ENCODE results near the gene SYNGR4. TPM values are rescaled to one million over a fixed set of nuclear protein-coding genes. Genes with fewer than 3 reads are reported as not detected.

The SYNGR4 gene
- total RNA-seq, 4 donors from 2014 or later: not detected

DNA sequence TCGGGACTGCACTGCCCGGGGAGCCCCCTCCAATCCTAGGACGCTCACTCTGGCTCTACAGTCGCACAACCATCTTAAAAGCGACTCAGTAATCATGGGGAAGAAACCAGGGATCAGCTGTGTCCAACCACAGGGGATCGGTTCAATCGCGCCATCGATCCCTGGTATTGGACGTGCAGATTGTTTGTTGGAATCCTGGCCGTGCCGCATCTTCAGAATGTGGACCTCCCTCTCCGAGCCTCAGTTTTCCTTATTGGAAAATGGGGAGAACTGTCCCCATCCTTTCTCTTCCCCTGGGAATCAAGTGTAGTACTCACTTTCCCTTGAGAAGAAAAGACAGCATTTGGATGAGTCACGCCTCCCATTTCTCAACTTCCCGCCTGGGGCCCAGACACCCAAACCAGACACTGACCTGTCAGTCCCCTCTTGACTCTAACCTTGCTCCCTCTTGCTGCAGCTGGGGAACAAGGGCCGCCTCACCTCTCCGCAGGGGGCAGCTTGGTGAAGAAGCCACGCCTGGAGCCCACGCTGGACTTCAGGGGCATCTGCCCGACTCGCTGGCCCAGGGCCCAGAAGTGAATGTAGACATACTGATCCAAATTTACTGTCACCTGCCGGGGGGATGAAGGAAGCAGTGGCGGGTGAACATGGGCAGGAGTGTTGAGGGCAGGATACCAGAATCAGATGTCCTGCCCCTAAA, 21.2 kb upstream of the SYNGR4 start:
- Histone ChIP-seq H3K36me3 (peaks cover 0 to 40% (median 0%) of the 10 kb centered on the region in 3 donors), H3K9me3 (no peaks in the 10 kb centered on the region), H3K27me3 (no peaks in the 10 kb centered on the region), H3K4me1 (no peaks in the 10 kb centered on the region), H3K27ac (no peak overlapping the region), H3K4me3 (no peak overlapping the region)
- 90 to 94% methylated on average over 21 to 23 of the region's 23 CpGs for WGBS, 2 donors
- TF ChIP-seq, protein P1, sequence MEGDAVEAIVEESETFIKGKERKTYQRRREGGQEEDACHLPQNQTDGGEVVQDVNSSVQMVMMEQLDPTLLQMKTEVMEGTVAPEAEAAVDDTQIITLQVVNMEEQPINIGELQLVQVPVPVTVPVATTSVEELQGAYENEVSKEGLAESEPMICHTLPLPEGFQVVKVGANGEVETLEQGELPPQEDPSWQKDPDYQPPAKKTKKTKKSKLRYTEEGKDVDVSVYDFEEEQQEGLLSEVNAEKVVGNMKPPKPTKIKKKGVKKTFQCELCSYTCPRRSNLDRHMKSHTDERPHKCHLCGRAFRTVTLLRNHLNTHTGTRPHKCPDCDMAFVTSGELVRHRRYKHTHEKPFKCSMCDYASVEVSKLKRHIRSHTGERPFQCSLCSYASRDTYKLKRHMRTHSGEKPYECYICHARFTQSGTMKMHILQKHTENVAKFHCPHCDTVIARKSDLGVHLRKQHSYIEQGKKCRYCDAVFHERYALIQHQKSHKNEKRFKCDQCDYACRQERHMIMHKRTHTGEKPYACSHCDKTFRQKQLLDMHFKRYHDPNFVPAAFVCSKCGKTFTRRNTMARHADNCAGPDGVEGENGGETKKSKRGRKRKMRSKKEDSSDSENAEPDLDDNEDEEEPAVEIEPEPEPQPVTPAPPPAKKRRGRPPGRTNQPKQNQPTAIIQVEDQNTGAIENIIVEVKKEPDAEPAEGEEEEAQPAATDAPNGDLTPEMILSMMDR (IDR thresholded peaks at IDR 0.05): no peak
- no peak for TF ChIP-seq EP300 (IDR thresholded peaks at IDR 0.05)
- TF ChIP-seq POLR2A (IDR thresholded peaks at IDR 0.05): no peak
- DNase-seq (ENCODE audit: low spot score in 2 of 2): no peak

DNA sequence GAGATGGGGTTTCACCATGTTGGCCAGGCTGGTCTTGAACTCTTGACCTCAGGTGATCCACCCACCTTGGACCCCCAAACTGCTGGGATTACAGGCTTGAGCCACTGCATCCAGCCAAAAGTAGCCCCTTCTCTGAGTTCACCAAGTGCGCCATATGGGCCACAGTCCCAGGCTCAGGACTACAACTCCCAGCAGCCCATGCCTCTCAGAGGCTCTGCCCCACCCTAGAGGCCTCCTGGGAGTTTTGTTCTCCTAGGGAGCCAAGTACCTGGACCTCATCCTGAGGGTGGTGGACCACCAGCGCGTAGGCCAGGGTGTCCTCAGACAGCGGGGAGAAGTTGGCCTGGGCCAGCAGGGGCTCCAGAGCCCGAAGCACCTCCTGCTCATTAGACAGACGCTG, 19.3 kb upstream of the SYNGR4 start:
- TF ChIP-seq, protein P1 (IDR thresholded peaks at IDR 0.05): no peak
- no peak for TF ChIP-seq POLR2A (IDR thresholded peaks at IDR 0.05)
- TF ChIP-seq EP300 (IDR thresholded peaks at IDR 0.05): no peak
- H3K9me3 ChIP-seq: no peaks in the 10 kb centered on the region
- 82 to 97% methylated on average over 6 of the region's 6 CpGs for WGBS, 2 donors
- H3K4me3 ChIP-seq: no peak overlapping the region
- H3K36me3 ChIP-seq: peaks cover 0 to 24% (median 0%) of the 10 kb centered on the region in 3 donors
- no peaks in the 10 kb centered on the region for H3K27me3 ChIP-seq
- H3K4me1 ChIP-seq: no peaks in the 10 kb centered on the region
- no peak for DNase-seq (ENCODE audit: low spot score in 2 of 2)
- no peak overlapping the region for H3K27ac ChIP-seq

DNA sequence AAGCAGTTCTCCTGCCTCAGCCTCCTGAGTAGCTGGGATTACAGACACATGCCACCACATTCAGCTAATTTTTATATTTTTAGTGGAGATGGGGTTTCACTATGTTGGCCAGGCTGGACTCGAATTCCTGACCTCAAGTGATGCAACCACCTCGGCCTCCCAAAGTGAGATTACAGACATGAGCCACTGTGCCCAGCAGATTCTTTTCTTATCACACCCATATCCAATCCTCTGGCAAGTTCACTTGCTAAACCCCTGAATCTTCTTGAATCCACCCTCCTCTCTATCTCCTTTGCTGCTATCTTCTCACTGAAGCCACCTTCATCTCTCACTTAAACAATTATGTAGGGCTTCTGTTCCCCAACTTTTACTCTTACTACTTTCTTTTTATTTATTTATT, 18.0 kb upstream of the SYNGR4 start:
- Histone ChIP-seq H3K9me3 (no peaks in the 10 kb centered on the region), H3K27me3 (no peaks in the 10 kb centered on the region), H3K27ac (no peak overlapping the region), H3K4me3 (no peak overlapping the region), H3K36me3 (peaks cover 0 to 24% (median 0%) of the 10 kb centered on the region in 3 donors), H3K4me1 (no peaks in the 10 kb centered on the region)
- WGBS, 2 donors: 84 to 93% methylated on average over 2 of the region's 2 CpGs
- DNase-seq (ENCODE audit: low spot score in 2 of 2): no peak
- TF ChIP-seq EP300 (IDR thresholded peaks at IDR 0.05) (no peak), POLR2A (IDR thresholded peaks at IDR 0.05) (no peak)
- TF ChIP-seq, protein P1 (IDR thresholded peaks at IDR 0.05): no peak

DNA sequence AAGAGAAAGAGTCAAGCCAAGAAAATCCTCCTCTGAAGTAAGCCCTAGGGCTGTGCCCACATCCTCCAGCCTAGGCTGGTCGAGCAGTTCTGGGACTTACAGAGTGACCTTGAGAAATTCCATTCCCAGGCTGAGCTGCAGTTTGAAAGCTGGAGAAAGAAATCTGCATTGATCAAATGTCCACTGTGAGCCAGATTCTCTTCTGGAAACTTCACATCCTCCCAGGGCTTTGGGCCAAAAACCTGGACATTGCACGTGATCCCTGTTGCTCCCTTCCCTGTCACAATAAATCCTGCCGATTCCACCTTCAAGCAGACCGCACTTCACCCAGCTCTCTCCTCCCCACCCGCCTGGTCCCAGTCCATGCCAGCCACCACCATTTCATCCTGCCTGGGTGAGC, 16.1 kb upstream of the SYNGR4 start:
- no peak overlapping the region for H3K27ac ChIP-seq
- H3K36me3 ChIP-seq: peaks cover 0 to 5% (median 0%) of the 10 kb centered on the region in 3 donors
- no peaks in the 10 kb centered on the region for H3K4me1 ChIP-seq
- no peaks in the 10 kb centered on the region for H3K27me3 ChIP-seq
- TF ChIP-seq EP300 (IDR thresholded peaks at IDR 0.05): no peak
- no peak for TF ChIP-seq POLR2A (IDR thresholded peaks at IDR 0.05)
- TF ChIP-seq, protein P1 (IDR thresholded peaks at IDR 0.05): no peak
- 45 to 51% methylated on average over 5 of the region's 5 CpGs for WGBS, 2 donors
- H3K4me3 ChIP-seq: no peak overlapping the region
- no peak for DNase-seq (ENCODE audit: low spot score in 2 of 2)
- H3K9me3 ChIP-seq: no peaks in the 10 kb centered on the region

DNA sequence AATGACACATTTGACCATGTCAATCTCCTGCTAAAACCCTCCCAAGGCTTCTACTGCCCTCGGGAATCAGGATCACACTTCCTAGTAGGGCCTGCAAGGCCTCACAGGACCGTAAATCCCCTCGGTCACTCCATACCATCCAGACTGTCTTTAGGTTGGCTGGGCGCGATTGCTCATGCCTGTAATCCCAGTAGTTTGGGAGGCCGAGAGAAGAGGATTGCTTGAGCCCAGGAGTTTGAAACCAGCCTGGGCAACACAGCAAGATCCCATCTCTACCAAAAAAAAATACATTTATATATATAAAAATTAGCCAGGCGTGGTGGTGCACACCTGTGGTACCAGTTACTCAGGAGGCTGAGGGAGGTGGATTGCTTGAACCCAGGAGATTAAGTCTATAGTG, 15.4 kb upstream of the SYNGR4 start:
- H3K27ac ChIP-seq: no peak overlapping the region
- no peak for DNase-seq (ENCODE audit: low spot score in 2 of 2)
- no peaks in the 10 kb centered on the region for H3K4me1 ChIP-seq
- no peaks in the 10 kb centered on the region for H3K27me3 ChIP-seq
- no peaks in the 10 kb centered on the region for H3K9me3 ChIP-seq
- 89 to 90% methylated on average over 7 of the region's 7 CpGs for WGBS, 2 donors
- H3K4me3 ChIP-seq: no peak overlapping the region
- H3K36me3 ChIP-seq: no peaks in the 10 kb centered on the region
- no peak for TF ChIP-seq POLR2A (IDR thresholded peaks at IDR 0.05)
- TF ChIP-seq, protein P1 (IDR thresholded peaks at IDR 0.05): no peak
- TF ChIP-seq EP300 (IDR thresholded peaks at IDR 0.05): no peak
